ENCODE results near the gene MEIS2.

DNA sequence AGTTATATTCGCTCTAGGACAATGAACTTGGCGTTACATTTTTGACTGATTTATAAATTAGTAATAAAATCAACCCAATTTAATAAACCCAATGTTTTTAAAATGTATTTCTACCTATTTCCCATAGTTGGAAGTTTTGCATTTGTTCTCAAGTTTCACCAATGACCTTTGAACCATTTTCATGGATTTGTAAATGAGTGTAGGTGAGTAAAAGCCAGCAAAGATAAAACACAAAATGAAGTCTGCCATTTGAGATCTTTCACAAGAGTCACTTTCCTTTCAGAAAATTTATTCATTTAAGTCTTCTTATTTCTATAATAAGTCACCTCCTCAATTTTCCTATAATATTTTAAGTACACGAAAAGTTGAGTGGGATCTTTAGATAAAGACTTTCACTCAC lies 92.1 kb downstream of the MEIS2 start:
- TF ChIP-seq, protein P1, sequence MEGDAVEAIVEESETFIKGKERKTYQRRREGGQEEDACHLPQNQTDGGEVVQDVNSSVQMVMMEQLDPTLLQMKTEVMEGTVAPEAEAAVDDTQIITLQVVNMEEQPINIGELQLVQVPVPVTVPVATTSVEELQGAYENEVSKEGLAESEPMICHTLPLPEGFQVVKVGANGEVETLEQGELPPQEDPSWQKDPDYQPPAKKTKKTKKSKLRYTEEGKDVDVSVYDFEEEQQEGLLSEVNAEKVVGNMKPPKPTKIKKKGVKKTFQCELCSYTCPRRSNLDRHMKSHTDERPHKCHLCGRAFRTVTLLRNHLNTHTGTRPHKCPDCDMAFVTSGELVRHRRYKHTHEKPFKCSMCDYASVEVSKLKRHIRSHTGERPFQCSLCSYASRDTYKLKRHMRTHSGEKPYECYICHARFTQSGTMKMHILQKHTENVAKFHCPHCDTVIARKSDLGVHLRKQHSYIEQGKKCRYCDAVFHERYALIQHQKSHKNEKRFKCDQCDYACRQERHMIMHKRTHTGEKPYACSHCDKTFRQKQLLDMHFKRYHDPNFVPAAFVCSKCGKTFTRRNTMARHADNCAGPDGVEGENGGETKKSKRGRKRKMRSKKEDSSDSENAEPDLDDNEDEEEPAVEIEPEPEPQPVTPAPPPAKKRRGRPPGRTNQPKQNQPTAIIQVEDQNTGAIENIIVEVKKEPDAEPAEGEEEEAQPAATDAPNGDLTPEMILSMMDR (IDR thresholded peaks at IDR 0.05; ENCODE audit: low read depth, low read length) = no peak
- no peak for TF ChIP-seq POLR2A (IDR thresholded peaks at IDR 0.05; ENCODE audit: extremely low read depth, insufficient read length)
- TF ChIP-seq MYC (IDR thresholded peaks at IDR 0.05; ENCODE audit: low read depth, low read length) = no peak
- TF ChIP-seq, protein P2, sequence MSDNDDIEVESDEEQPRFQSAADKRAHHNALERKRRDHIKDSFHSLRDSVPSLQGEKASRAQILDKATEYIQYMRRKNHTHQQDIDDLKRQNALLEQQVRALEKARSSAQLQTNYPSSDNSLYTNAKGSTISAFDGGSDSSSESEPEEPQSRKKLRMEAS (IDR thresholded peaks at IDR 0.05; ENCODE audit: low read depth, low read length) = no peak

Data from NB4 (cell line).